Measurements from ENCODE around the gene MAGI3.

DNA sequence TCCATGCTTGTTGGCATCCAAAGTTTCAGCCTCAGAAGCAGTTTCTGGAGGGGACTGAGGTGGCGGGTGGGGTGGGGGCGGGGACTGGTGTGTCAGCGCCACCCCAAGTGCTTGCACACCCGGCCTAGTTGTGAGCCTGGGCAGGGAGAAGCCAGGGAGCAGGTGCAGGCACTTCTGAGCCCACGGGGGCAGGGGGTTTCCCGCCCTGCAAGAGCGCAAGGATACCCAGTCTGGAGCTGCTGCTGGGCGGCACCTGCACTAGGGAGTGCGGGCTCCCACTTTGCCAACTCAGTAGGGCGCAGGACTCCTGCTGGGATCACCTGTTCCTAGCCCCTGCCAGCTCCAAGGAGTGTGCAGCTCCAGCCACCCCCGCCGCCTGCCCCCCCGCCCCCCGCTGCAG, 33.5 kb downstream of the MAGI3 start:
- TF ChIP-seq GATA2 (IDR thresholded peaks at IDR 0.05; ENCODE audit: low read depth, low read length) (no peak), GATA3 (IDR thresholded peaks at IDR 0.05; ENCODE audit: low read depth, low read length) (no peak)
